ENCODE results near the gene USP13.

USP13 gene

DNA sequence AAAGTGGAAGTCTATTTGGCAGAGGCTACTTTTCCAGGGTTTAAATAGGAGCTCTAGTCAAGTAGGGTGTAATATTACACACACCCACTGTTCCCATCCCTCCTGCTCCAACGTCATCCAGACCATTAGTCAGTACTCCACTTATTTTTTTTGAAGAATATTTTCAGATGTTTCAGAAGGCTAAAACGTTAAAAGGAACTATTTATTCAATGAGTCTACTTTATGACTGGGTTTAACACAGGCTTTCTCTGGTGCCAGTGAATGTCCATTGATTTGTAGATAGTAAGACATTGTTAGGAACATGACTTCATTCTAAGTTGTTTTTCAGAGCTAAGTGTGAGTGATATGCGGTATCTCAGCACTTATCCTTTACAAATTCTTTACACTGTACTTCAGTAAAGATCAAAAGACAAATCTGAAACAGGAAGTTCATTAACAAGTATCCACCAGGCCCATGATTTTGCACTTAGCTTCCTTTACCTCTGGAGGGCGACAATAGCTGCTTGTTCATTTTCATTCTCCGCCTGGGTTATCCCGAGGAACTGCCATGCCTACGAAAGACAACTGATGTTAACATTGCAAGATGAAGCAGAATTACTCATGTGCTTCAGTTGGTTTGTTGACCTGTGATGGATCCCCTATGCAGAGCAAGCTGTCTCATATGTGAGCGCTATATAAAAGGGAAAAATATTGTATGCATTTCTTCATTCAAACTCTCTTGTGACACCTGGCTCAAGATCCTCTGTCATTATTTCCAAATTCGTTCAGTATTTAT, 158.7 kb downstream of the USP13 start:
- Histone ChIP-seq H3K9me3 (ENCODE audit: low read length) (no peaks in the 10 kb centered on the region), H3K4me3 (ENCODE audit: low read length) (no peak overlapping the region), H3K36me3 (ENCODE audit: insufficient read depth, low read length) (no peaks in the 10 kb centered on the region), H2AFZ (ENCODE audit: low read depth, low read length) (no peak overlapping the region), H3K4me1 (ENCODE audit: insufficient read depth, low read length) (no peaks in the 10 kb centered on the region), H3K27me3 (ENCODE audit: insufficient read depth, low read length) (no peaks in the 10 kb centered on the region)

DNA sequence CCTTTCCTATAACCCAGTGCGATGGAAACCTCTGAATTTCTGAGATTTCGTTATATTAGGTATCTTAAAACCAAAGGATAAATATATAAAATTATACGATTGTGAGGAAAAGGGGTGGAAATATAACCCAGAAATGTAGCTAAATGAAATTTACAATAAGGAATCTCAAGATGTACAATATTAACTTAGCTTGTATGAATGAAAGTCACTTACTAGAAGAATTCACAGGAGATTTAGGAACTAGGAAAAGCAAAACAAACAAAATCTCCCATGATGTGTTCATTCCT, 159.2 kb downstream of the USP13 start:
- H3K4me1 ChIP-seq (ENCODE audit: insufficient read depth, low read length): no peaks in the 10 kb centered on the region
- H3K9me3 ChIP-seq (ENCODE audit: low read length): no peaks in the 10 kb centered on the region
- H3K36me3 ChIP-seq (ENCODE audit: insufficient read depth, low read length): no peaks in the 10 kb centered on the region
- no peak overlapping the region for H3K4me3 ChIP-seq (ENCODE audit: low read length)
- no peaks in the 10 kb centered on the region for H3K27me3 ChIP-seq (ENCODE audit: insufficient read depth, low read length)
- no peak overlapping the region for H2AFZ ChIP-seq (ENCODE audit: low read depth, low read length)

DNA sequence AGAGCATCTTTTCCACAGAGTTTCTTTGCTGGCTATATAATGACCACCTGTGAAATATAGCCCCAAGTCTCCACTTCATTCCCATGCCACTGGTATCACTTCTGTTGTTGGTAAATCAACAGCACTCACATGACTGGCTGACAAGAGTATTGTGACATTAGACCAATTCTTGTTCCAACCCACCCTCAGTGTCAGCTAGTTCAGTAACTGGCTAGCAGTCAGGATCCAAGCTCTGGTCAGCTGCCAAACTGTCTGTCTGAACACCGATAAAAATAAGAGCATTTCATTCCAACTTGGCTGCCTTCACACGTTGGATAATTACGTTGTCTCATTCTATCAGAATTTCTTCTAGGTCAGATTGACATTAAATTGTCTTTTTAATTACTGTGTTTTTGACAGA, 166.5 kb downstream of the USP13 start:
- H3K4me1 ChIP-seq (ENCODE audit: insufficient read depth, low read length): no peaks in the 10 kb centered on the region
- no peak overlapping the region for H2AFZ ChIP-seq (ENCODE audit: low read depth, low read length)
- H3K4me3 ChIP-seq (ENCODE audit: low read length): no peak overlapping the region
- H3K27me3 ChIP-seq (ENCODE audit: insufficient read depth, low read length): peaks cover 3% of the 10 kb centered on the region
- H3K36me3 ChIP-seq (ENCODE audit: insufficient read depth, low read length): no peaks in the 10 kb centered on the region
- no peaks in the 10 kb centered on the region for H3K9me3 ChIP-seq (ENCODE audit: low read length)

DNA sequence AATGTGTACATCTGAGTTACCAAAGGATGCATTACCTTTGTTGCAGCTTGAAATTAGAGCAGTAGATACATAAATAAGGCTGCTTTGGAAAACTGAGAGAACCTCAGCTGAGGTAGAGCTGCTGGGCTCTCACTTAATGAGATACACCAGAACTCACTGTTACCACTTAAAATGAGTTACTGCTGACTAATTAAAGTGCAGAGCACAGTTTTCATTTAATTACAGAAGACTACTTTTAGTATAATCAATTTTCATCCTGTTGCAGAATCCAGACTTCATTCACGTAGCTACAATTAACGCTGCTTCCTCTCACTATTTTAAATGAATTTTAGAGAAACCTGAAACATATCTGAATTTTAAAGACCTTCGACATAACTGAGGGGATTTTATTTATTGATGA, 169.5 kb downstream of the USP13 start:
- Histone ChIP-seq H2AFZ (ENCODE audit: low read depth, low read length) (no peak overlapping the region), H3K36me3 (ENCODE audit: insufficient read depth, low read length) (no peaks in the 10 kb centered on the region), H3K27me3 (ENCODE audit: insufficient read depth, low read length) (peaks cover 13% of the 10 kb centered on the region), H3K9me3 (ENCODE audit: low read length) (no peaks in the 10 kb centered on the region), H3K4me1 (ENCODE audit: insufficient read depth, low read length) (no peaks in the 10 kb centered on the region), H3K4me3 (ENCODE audit: low read length) (no peak overlapping the region)

DNA sequence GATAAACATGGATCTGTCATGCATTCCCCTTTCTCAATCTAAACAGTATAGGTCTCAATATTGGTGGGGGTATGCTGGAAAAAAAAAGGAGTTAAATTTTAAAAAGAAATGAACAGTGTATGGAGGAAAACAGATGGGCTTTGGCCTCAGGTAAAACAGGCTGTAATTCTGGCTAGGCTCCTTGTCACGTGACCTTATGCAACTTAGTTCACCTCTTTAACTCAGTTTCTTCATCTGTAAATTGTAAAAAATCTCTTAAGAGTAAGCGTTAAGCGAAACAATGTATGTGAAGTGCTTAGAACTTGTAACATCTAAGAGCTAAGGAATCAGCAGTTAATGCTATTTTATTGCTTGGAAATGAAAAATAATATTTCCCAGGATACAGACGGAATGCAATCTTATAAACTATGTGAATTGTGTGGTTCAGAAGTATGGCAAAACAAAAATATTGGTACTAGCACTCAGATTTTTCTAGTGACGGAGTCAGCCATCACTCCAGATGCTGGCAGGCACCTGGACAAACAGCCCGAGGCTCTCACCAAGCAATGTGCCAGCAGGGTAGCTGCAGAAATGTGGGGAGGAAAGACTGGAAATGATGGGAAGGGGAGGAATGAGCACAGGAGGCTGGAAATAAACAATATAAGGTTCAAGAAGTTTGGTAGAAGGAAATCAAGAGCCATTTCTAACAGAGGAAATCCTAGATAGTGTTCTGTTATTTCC, 172.8 kb downstream of the USP13 start:
- Histone ChIP-seq H3K4me1 (ENCODE audit: insufficient read depth, low read length) (no peaks in the 10 kb centered on the region), H3K27me3 (ENCODE audit: insufficient read depth, low read length) (peaks cover 20% of the 10 kb centered on the region), H2AFZ (ENCODE audit: low read depth, low read length) (no peak overlapping the region), H3K36me3 (ENCODE audit: insufficient read depth, low read length) (no peaks in the 10 kb centered on the region), H3K9me3 (ENCODE audit: low read length) (no peaks in the 10 kb centered on the region), H3K4me3 (ENCODE audit: low read length) (no peak overlapping the region)

DNA sequence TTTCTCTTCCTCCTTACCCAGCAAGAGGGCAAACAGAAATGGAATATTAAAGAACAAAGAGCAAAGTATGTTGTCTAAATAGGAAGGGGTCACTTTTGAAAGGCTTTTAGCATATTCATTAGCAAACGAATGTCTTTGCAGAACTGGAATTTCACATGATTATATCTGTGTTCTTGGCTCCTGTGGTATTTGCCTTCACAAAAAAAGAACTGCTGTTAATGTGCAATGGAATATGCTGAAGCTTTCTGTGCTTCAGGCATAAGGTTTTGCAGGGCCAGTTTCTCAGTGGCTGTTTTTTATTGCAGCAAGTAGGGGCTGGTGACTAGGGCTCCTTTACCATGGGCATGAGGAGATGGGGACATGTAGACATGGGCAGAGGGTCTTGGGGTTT, 173.4 kb downstream of the USP13 start:
- Histone ChIP-seq H3K36me3 (ENCODE audit: insufficient read depth, low read length) (no peaks in the 10 kb centered on the region), H2AFZ (ENCODE audit: low read depth, low read length) (no peak overlapping the region), H3K4me3 (ENCODE audit: low read length) (no peak overlapping the region), H3K27me3 (ENCODE audit: insufficient read depth, low read length) (peaks cover 20% of the 10 kb centered on the region), H3K4me1 (ENCODE audit: insufficient read depth, low read length) (no peaks in the 10 kb centered on the region), H3K9me3 (ENCODE audit: low read length) (no peaks in the 10 kb centered on the region)

DNA sequence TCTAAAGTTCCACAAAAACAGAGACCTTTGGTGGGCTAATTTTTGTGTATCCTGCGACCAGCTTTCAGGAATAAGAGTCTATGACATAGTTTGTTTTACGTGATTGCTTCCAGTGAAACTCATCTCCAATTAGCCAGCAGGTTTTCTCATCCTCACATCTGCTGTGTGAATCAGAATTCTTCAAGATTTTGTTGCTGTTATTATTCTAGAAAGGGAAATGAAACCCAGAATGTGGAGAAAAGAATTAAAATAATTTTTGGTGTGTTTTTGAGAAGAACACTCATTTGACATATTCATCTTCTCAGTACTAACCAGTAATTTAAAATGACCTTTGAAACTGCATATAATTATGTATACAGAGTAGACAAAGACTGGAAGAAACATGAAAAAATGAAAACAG, 175.9 kb downstream of the USP13 start:
- Histone ChIP-seq H3K4me1 (ENCODE audit: insufficient read depth, low read length) (no peaks in the 10 kb centered on the region), H3K4me3 (ENCODE audit: low read length) (no peak overlapping the region), H3K36me3 (ENCODE audit: insufficient read depth, low read length) (no peaks in the 10 kb centered on the region), H3K27me3 (ENCODE audit: insufficient read depth, low read length) (peaks cover 21% of the 10 kb centered on the region), H2AFZ (ENCODE audit: low read depth, low read length) (no peak overlapping the region), H3K9me3 (ENCODE audit: low read length) (no peaks in the 10 kb centered on the region)

DNA sequence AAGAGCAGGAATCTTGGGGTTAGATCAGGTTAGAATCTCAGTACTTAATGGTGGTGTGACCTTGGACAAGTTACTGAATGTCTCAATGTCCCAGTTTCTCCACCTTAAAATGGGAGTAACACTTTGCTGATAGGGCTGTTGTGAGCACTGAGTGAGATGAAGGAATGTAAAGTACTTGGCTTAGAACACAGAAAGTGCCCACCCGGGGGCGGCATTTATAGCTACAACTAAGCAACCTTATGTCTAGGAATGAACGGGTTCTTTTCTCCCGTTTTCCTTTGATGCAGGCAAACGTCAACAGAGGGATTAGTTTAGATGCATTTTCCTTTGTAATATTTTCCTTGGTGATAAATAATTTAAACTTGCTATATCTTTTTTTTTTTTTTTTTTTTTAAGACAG, 176.6 kb downstream of the USP13 start:
- H3K27me3 ChIP-seq (ENCODE audit: insufficient read depth, low read length): peaks cover 21% of the 10 kb centered on the region
- H2AFZ ChIP-seq (ENCODE audit: low read depth, low read length): no peak overlapping the region
- H3K4me1 ChIP-seq (ENCODE audit: insufficient read depth, low read length): no peaks in the 10 kb centered on the region

DNA sequence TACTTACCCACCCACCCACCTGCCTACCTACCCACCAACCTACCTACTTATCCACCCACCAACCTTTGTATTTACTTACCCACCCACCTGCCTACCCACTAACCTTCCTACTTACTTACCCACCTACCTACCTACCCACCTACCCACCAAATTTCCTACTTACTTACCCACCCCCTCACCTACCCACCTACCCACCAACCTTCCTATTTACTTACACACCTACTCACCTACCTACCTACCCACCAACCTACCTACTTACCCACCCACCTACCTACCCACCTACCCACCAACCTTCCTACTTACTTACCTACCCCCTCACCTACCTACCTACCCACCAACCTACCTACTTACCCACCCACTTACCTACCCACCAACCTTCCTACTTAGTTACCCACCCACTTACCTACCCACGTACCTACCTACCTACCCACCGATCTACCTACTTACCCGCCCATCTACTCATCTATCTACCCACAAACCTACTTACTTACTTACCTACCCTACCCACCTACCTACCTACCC, 179.6 kb downstream of the USP13 start:
- Histone ChIP-seq H3K4me3 (ENCODE audit: low read length) (no peak overlapping the region), H3K9me3 (ENCODE audit: low read length) (no peaks in the 10 kb centered on the region), H3K4me1 (ENCODE audit: insufficient read depth, low read length) (peaks cover 11% of the 10 kb centered on the region), H2AFZ (ENCODE audit: low read depth, low read length) (no peak overlapping the region), H3K36me3 (ENCODE audit: insufficient read depth, low read length) (no peaks in the 10 kb centered on the region), H3K27me3 (ENCODE audit: insufficient read depth, low read length) (peaks cover 10% of the 10 kb centered on the region)

More for the DNA sequence above, 176.6 kb downstream of the USP13 start:
- no peak overlapping the region for H3K4me3 ChIP-seq (ENCODE audit: low read length)
- H3K9me3 ChIP-seq (ENCODE audit: low read length): no peaks in the 10 kb centered on the region
- H3K36me3 ChIP-seq (ENCODE audit: insufficient read depth, low read length): no peaks in the 10 kb centered on the region

DNA sequence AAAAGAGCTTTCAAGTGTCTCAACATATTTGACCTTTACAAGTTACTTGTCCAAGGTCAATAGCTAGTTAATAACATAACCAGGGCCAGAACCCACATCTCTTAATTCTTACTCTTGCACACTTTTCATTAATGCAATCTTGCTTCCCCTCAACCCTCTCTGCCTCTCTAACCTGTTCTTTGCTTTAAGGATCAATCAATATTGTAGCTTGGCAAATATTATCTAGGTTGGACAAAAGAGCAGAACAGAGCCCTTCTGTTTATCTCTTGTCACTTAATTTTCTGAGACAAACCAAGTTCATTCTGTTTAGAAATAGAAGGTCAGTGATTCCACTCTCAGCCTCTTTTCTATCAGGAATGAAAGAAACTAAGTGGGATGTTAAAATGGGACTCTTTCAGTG, 180.5 kb downstream of the USP13 start:
- H3K4me1 ChIP-seq (ENCODE audit: insufficient read depth, low read length): peaks cover 11% of the 10 kb centered on the region
- no peak overlapping the region for H3K4me3 ChIP-seq (ENCODE audit: low read length)
- no peaks in the 10 kb centered on the region for H3K9me3 ChIP-seq (ENCODE audit: low read length)
- peaks cover 4% of the 10 kb centered on the region for H3K27me3 ChIP-seq (ENCODE audit: insufficient read depth, low read length)
- no peaks in the 10 kb centered on the region for H3K36me3 ChIP-seq (ENCODE audit: insufficient read depth, low read length)
- no peak overlapping the region for H2AFZ ChIP-seq (ENCODE audit: low read depth, low read length)

DNA sequence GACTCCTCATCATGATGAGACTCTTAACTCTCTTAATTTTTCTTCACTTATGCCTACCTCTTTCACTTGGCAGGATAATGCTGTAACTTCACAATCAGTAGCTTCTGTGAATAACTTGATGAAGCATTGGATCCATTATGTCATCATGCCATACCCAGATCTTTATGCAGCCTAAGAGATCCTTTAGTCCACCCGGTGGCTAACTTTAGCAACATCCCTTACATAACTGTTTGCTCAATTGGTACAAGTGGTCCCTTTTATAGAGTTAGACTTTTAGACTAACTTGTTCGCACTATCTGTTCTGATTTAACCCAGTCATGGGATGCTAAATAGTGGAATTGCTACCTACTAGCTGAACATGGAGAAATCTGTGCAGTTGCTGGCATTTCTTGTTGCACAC, 184.5 kb downstream of the USP13 start:
- H3K4me1 ChIP-seq (ENCODE audit: insufficient read depth, low read length): peaks cover 11% of the 10 kb centered on the region
- H3K27me3 ChIP-seq (ENCODE audit: insufficient read depth, low read length): peaks cover 2% of the 10 kb centered on the region
- no peaks in the 10 kb centered on the region for H3K36me3 ChIP-seq (ENCODE audit: insufficient read depth, low read length)
- no peak overlapping the region for H2AFZ ChIP-seq (ENCODE audit: low read depth, low read length)
- H3K4me3 ChIP-seq (ENCODE audit: low read length): no peak overlapping the region
- H3K9me3 ChIP-seq (ENCODE audit: low read length): no peaks in the 10 kb centered on the region

All from neuron (in vitro differentiated cells).